Thyroid gland (tissue), 4 donors: ENCODE data around the gene MKNK2. TPM values are rescaled to one million over a fixed set of nuclear protein-coding genes. Genes with fewer than 3 reads are reported as not detected.

ENCODE experiments used
- DNase-seq, 2 donors: peaks; one replicate each; pipeline ENCODE4 v3.0.0-alpha.2; 2019
- H3K27ac ChIP-seq, 3 donors: fragments of 200-600 bp; sonication (generic); 1 replicate in 2 of 3; 2 replicates in 1 of 3; pipeline ENCODE4 v1.5.1; 2016 to 2019; ENCODE audit warnings: mild to moderate bottlenecking in 1 of 3, moderate library complexity in 1 of 3
- H3K27me3 ChIP-seq: fragments of 200-600 bp; sonication (generic); one replicate; pipeline ENCODE4 v1.5.1; 2019
- H3K36me3 ChIP-seq, 2 donors: fragments of 200-600 bp; sonication (generic); one replicate each; pipeline ENCODE4 v1.5.1; 2016 to 2019
- H3K4me1 ChIP-seq, 2 donors: fragments of 200-600 bp; sonication (generic); one replicate each; pipeline ENCODE4 v1.5.1; 2017 to 2019
- H3K4me3 ChIP-seq, 3 donors: fragments of 200-600 bp; sonication (generic); replicated peaks in 1 of 3; 1 replicate in 2 of 3; 2 replicates in 1 of 3; pipeline ENCODE4 v1.5.1; 2016; ENCODE audit warnings: mild to moderate bottlenecking in 1 of 3
- H3K9me3 ChIP-seq: fragments of 200-600 bp; sonication (generic); one replicate; pipeline ENCODE4 v1.5.1; 2017
- POLR2A ChIP-seq, 2 donors: fragments of 450-650 bp; IDR thresholded peaks; one replicate each; pipeline ENCODE4 v1.6.1; 2017; ENCODE audit warnings: antibody characterized with exemption in 2 of 2, mild to moderate bottlenecking in 2 of 2, moderate library complexity in 1 of 2
- WGBS, 2 donors: methylation state at CpG; one replicate each; pipeline ENCODE4 v1.1.5; 2017; 5-methylcytosine and 5-hydroxymethylcytosine counted together
- intact Hi-C: fragments of 100-400 bp; cut with DNase I; formaldehyde crosslinking; loops from one replicate; pipeline ENCODE4 v1.15.1; 2023
- total RNA-seq, 4 donors: library from RNA; depleted of rRNA; stranded (reverse); fragments of >200 nt; gene quantifications; one replicate each; pipeline ENCODE4 v1.2.3, GENCODE V29; 2016
- TF ChIP-seq, protein P1 (sequence below), 6 experiments: fragments of 200-600 bp in 3 of 6; fragments of 450-650 bp in 3 of 6; sonication (generic) in 3 of 6; IDR thresholded peaks; one replicate each; pipeline ENCODE4 v1.5.1; 2016 to 2019; ENCODE audit warnings: antibody characterized with exemption in 6 of 6, mild to moderate bottlenecking in 2 of 6, inconsistent platforms in 1 of 6, moderate library complexity in 1 of 6

The MKNK2 gene
- total RNA-seq, 4 donors from 2014 or later: 106 to 161 (median 123) TPM

- intact Hi-C loops: no loop called here
- peaks cover 23 to 24% of the 10 kb centered on the region in 2 donors for H3K4me1 ChIP-seq
- H3K4me3 ChIP-seq: no peak overlapping the region
Observed at GRCh38 chr19:2064395-2064787, 13.3 kb upstream of the MKNK2 start.

GRCh38 chr19:2063824-2064223, 12.8 kb upstream of the MKNK2 start:
- Histone ChIP-seq H3K4me3 (no peak overlapping the region), H3K4me1 (peaks cover 27 to 29% of the 10 kb centered on the region in 2 donors), H3K9me3 (no peaks in the 10 kb centered on the region), H3K27ac (no peak overlapping the region), H3K36me3 (no peaks in the 10 kb centered on the region), H3K27me3 (no peaks in the 10 kb centered on the region)
- DNase-seq: no peak
- WGBS, 2 donors: 90 to 91% methylated on average over 8 of the region's 8 CpGs
- intact Hi-C loops: no loop called here
- TF ChIP-seq, protein P1, sequence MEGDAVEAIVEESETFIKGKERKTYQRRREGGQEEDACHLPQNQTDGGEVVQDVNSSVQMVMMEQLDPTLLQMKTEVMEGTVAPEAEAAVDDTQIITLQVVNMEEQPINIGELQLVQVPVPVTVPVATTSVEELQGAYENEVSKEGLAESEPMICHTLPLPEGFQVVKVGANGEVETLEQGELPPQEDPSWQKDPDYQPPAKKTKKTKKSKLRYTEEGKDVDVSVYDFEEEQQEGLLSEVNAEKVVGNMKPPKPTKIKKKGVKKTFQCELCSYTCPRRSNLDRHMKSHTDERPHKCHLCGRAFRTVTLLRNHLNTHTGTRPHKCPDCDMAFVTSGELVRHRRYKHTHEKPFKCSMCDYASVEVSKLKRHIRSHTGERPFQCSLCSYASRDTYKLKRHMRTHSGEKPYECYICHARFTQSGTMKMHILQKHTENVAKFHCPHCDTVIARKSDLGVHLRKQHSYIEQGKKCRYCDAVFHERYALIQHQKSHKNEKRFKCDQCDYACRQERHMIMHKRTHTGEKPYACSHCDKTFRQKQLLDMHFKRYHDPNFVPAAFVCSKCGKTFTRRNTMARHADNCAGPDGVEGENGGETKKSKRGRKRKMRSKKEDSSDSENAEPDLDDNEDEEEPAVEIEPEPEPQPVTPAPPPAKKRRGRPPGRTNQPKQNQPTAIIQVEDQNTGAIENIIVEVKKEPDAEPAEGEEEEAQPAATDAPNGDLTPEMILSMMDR (IDR thresholded peaks at IDR 0.05): no peak
- TF ChIP-seq POLR2A (IDR thresholded peaks at IDR 0.05): no peak

More at GRCh38 chr19:2064395-2064787, 13.3 kb upstream of the MKNK2 start:
- H3K27ac ChIP-seq: peak overlapping the region in 2 of 3 donors; percentile 20 to 57
- H3K9me3 ChIP-seq: no peaks in the 10 kb centered on the region
- no peaks in the 10 kb centered on the region for H3K27me3 ChIP-seq
- DNase-seq: no peak
- no peaks in the 10 kb centered on the region for H3K36me3 ChIP-seq
- TF ChIP-seq POLR2A (IDR thresholded peaks at IDR 0.05): no peak
- TF ChIP-seq, protein P1 (IDR thresholded peaks at IDR 0.05): no peak
- whole genome bisulfite sequencing, 2 donors: 87 to 94% methylated on average over 12 to 13 of the region's 13 CpGs

DNA sequence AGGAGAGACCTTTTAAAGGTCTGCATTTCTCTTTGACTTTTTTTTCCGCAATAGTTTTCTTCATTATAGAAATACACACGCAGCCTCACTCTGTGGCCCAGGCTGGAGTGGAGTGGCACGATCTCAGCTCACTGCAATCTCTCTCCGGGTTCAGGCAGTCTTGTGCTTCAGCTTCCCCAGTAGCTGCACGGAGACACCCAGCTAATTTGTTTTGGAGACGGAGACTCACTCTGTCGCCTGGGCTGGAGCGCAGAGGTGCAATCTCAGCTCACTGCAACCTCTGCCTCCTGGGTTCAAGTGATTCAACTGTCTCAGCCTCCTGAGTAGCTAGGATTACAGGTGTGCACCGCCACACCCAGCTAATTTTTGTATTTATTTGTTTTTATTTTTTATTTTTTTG, 11.7 kb upstream of the MKNK2 start:
- Histone ChIP-seq H3K9me3 (no peaks in the 10 kb centered on the region), H3K4me3 (no peak overlapping the region), H3K27ac (no peak overlapping the region), H3K36me3 (no peaks in the 10 kb centered on the region), H3K27me3 (no peaks in the 10 kb centered on the region), H3K4me1 (peaks cover 32 to 37% of the 10 kb centered on the region in 2 donors)
- WGBS, 2 donors: 88 to 93% methylated on average over 9 of the region's 9 CpGs
- no peak for DNase-seq
- intact Hi-C loops: no loop called here
- TF ChIP-seq POLR2A (IDR thresholded peaks at IDR 0.05): no peak
- TF ChIP-seq, protein P1 (IDR thresholded peaks at IDR 0.05): no peak

DNA sequence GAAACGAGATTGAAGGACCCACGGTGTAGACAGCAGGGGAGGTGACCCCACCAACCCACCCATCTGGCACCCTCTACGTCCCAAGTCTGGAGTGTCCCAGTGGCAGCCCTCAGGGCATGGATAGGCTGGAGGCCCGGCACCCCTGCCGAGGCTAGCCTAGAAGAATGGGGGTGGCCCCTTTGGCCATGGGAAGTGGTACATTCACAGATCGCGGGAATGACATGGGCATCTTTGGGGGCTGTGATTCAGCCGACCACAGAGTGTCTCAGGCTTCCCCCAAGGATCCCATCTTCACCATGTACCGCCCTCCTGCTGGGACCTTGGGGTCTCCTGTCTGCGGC, 11.3 kb upstream of the MKNK2 start:
- H3K27me3 ChIP-seq: no peaks in the 10 kb centered on the region
- TF ChIP-seq, protein P1 (IDR thresholded peaks at IDR 0.05): no peak
- no peak for TF ChIP-seq POLR2A (IDR thresholded peaks at IDR 0.05)
- no peaks in the 10 kb centered on the region for H3K36me3 ChIP-seq
- no peaks in the 10 kb centered on the region for H3K9me3 ChIP-seq
- H3K4me3 ChIP-seq: no peak overlapping the region
- intact Hi-C loops: no loop called here
- peak overlapping the region in 2 of 3 donors; percentile 96 to 100 for H3K27ac ChIP-seq
- WGBS, 2 donors: 71 to 76% methylated on average over 4 to 8 of the region's 10 CpGs
- DNase-seq: no peak
- peaks cover 32 to 42% of the 10 kb centered on the region in 2 donors for H3K4me1 ChIP-seq

GRCh38 chr19:2061495-2062388, 10.7 kb upstream of the MKNK2 start:
- Histone ChIP-seq H3K27me3 (no peaks in the 10 kb centered on the region), H3K27ac (peak overlapping the region; percentile 96 to 100 (median 100)), H3K36me3 (no peaks in the 10 kb centered on the region), H3K9me3 (no peaks in the 10 kb centered on the region), H3K4me3 (peak overlapping the region in 2 of 3 donors; percentile 73 to 81), H3K4me1 (peaks cover 32 to 48% of the 10 kb centered on the region in 2 donors)
- intact Hi-C loops: no loop called here
- peak in 1 of 2 donors; percentile 7 for TF ChIP-seq POLR2A (IDR thresholded peaks at IDR 0.05)
- TF ChIP-seq, protein P1 (IDR thresholded peaks at IDR 0.05): peak in 1 of 6 experiments; percentile 20
- 2 to 5% methylated on average over 22 to 33 of the region's 50 CpGs for WGBS, 2 donors
- DNase-seq: peak; percentile 100
